Mucosa of rectum (tissue), 2 donors: Measurements from ENCODE around the gene RNF212.

Experiments used
- H3K27ac ChIP-seq, 2 donors: one replicate each; pipeline ENCODE4 v1.7.0; 2013; ENCODE audit warnings: inconsistent platforms in 2 of 2, low read depth in 2 of 2, low read length in 2 of 2
- H3K27me3 ChIP-seq, 2 donors: one replicate each; pipeline ENCODE4 v1.7.0; 2013; ENCODE audit warnings: low read length in 2 of 2; ENCODE audit not compliant: control insufficient read depth in 2 of 2, insufficient read depth in 2 of 2
- H3K36me3 ChIP-seq, 2 donors: one replicate each; pipeline ENCODE4 v1.7.0; 2013; ENCODE audit warnings: low read length in 2 of 2; ENCODE audit not compliant: control insufficient read depth in 2 of 2, insufficient read depth in 2 of 2
- H3K4me1 ChIP-seq, 2 donors: one replicate each; pipeline ENCODE4 v1.7.0; 2013; ENCODE audit warnings: low read length in 2 of 2, mild to moderate bottlenecking in 1 of 2; ENCODE audit not compliant: control insufficient read depth in 2 of 2, insufficient read depth in 2 of 2
- H3K4me3 ChIP-seq, 2 donors: one replicate each; pipeline ENCODE4 v1.7.0; 2013; ENCODE audit warnings: low read length in 2 of 2
- H3K9ac ChIP-seq, 2 donors: one replicate each; pipeline ENCODE4 v1.7.0; 2013; ENCODE audit warnings: low read length in 2 of 2, low read depth in 1 of 2, mild to moderate bottlenecking in 1 of 2
- H3K9me3 ChIP-seq, 2 donors: one replicate each; pipeline ENCODE4 v1.7.0; 2013; ENCODE audit warnings: low read length in 2 of 2; ENCODE audit not compliant: control insufficient read depth in 2 of 2
- donor health status: healthy.
- donor health status: Normal muscosa, but diverticular disease.

RNF212 gene

GRCh38 chr4:1081689-1082040 lies 31.7 kb downstream of the RNF212 start:
- H3K36me3 ChIP-seq = no peaks in the 10 kb centered on the region
- no peak overlapping the region for H3K27ac ChIP-seq
- peaks cover 0 to 7% of the 10 kb centered on the region in 2 donors for H3K27me3 ChIP-seq

GRCh38 chr4:1080961-1081688 lies 32.2 kb downstream of the RNF212 start:
- Histone ChIP-seq H3K36me3 (no peaks in the 10 kb centered on the region), H3K27ac (no peak overlapping the region), H3K9me3 (no peaks in the 10 kb centered on the region), H3K4me1 (peaks cover 6 to 7% of the 10 kb centered on the region in 2 donors), H3K9ac (no peak overlapping the region), H3K4me3 (no peak overlapping the region), H3K27me3 (peaks cover 0 to 7% of the 10 kb centered on the region in 2 donors)

More at GRCh38 chr4:1081689-1082040, 31.7 kb downstream of the RNF212 start:
- peaks cover 6 to 7% of the 10 kb centered on the region in 2 donors for H3K4me1 ChIP-seq
- no peak overlapping the region for H3K9ac ChIP-seq
- no peak overlapping the region for H3K4me3 ChIP-seq
- H3K9me3 ChIP-seq = no peaks in the 10 kb centered on the region

- H3K27me3 ChIP-seq = peaks cover 0 to 7% of the 10 kb centered on the region in 2 donors
Measured at GRCh38 chr4:1080432-1080831, 32.9 kb downstream of the RNF212 start.

GRCh38 chr4:1079711-1080265 lies 33.6 kb downstream of the RNF212 start:
- Histone ChIP-seq H3K27me3 (peaks cover 0 to 7% of the 10 kb centered on the region in 2 donors), H3K4me3 (no peak overlapping the region), H3K9me3 (no peaks in the 10 kb centered on the region), H3K9ac (no peak overlapping the region), H3K36me3 (no peaks in the 10 kb centered on the region), H3K4me1 (peaks cover 6 to 7% of the 10 kb centered on the region in 2 donors), H3K27ac (no peak overlapping the region)

More at GRCh38 chr4:1080432-1080831, 32.9 kb downstream of the RNF212 start:
- no peaks in the 10 kb centered on the region for H3K36me3 ChIP-seq
- no peak overlapping the region for H3K9ac ChIP-seq
- H3K9me3 ChIP-seq = no peaks in the 10 kb centered on the region
- peaks cover 6 to 7% of the 10 kb centered on the region in 2 donors for H3K4me1 ChIP-seq
- no peak overlapping the region for H3K27ac ChIP-seq
- H3K4me3 ChIP-seq = no peak overlapping the region

GRCh38 chr4:1078490-1078889 lies 34.9 kb downstream of the RNF212 start:
- H3K9ac ChIP-seq = no peak overlapping the region
- H3K36me3 ChIP-seq = no peaks in the 10 kb centered on the region
- peaks cover 6 to 7% of the 10 kb centered on the region in 2 donors for H3K4me1 ChIP-seq
- no peaks in the 10 kb centered on the region for H3K9me3 ChIP-seq
- peaks cover 0 to 7% of the 10 kb centered on the region in 2 donors for H3K27me3 ChIP-seq
- H3K27ac ChIP-seq = no peak overlapping the region
- H3K4me3 ChIP-seq = no peak overlapping the region

- H3K9ac ChIP-seq = no peak overlapping the region
- no peaks in the 10 kb centered on the region for H3K36me3 ChIP-seq
- no peaks in the 10 kb centered on the region for H3K9me3 ChIP-seq
- no peak overlapping the region for H3K27ac ChIP-seq
- peaks cover 0 to 7% of the 10 kb centered on the region in 2 donors for H3K27me3 ChIP-seq
- H3K4me1 ChIP-seq = peaks cover 6 to 7% of the 10 kb centered on the region in 2 donors
- H3K4me3 ChIP-seq = no peak overlapping the region
Measured at GRCh38 chr4:1077711-1078477, 35.5 kb downstream of the RNF212 start.

GRCh38 chr4:1075809-1076699 lies 37.3 kb downstream of the RNF212 start:
- Histone ChIP-seq H3K9ac (no peak overlapping the region), H3K27me3 (peaks cover 0 to 7% of the 10 kb centered on the region in 2 donors), H3K36me3 (no peaks in the 10 kb centered on the region), H3K4me3 (no peak overlapping the region), H3K27ac (no peak overlapping the region), H3K9me3 (no peaks in the 10 kb centered on the region), H3K4me1 (peaks cover 0 to 3% of the 10 kb centered on the region in 2 donors)

- no peak overlapping the region for H3K27ac ChIP-seq
- no peaks in the 10 kb centered on the region for H3K36me3 ChIP-seq
- H3K9ac ChIP-seq = no peak overlapping the region
- H3K9me3 ChIP-seq = no peaks in the 10 kb centered on the region
- no peak overlapping the region for H3K4me3 ChIP-seq
- peaks cover 0 to under 1% of the 10 kb centered on the region in 2 donors for H3K27me3 ChIP-seq
- H3K4me1 ChIP-seq = peaks cover 0 to 3% of the 10 kb centered on the region in 2 donors
Measured at GRCh38 chr4:1075225-1075624, 38.1 kb downstream of the RNF212 start.

GRCh38 chr4:1074077-1074476 lies 39.3 kb downstream of the RNF212 start:
- no peak overlapping the region for H3K27ac ChIP-seq
- no peak overlapping the region for H3K9ac ChIP-seq
- H3K4me3 ChIP-seq = no peak overlapping the region
- H3K36me3 ChIP-seq = no peaks in the 10 kb centered on the region
- no peaks in the 10 kb centered on the region for H3K9me3 ChIP-seq
- peaks cover 0 to 3% of the 10 kb centered on the region in 2 donors for H3K4me1 ChIP-seq
- H3K27me3 ChIP-seq = no peaks in the 10 kb centered on the region
